ENCODE measurements around the gene FBXL16.
A peak's percentile ranks its signal among the peaks of the same experiment; 100 is the strongest.
"Not testable (repeated sequence)": the region's sequence is repeated elsewhere in the genome, so short reads cannot be mapped to it uniquely, and the experiment has no call there.

Gene FBXL16

GRCh38 chr16:721765-722540 is 16.4 kb upstream of the FBXL16 start:
- no peak for DNase-seq

GRCh38 chr16:720990-721764 is 15.6 kb upstream of the FBXL16 start, which contains the start of gene ANTKMT:
Gene ANTKMT (plus strand): TSS chr16:721146. CDS start chr16:721275, 129 bp downstream.
- peak; percentile 45 for DNase-seq

GRCh38 chr16:720447-720989 is 14.9 kb upstream of the FBXL16 start:
- DNase-seq: no peak

- DNase-seq: no peak
Measured at GRCh38 chr16:719815-720446, 14.3 kb upstream of the FBXL16 start.

GRCh38 chr16:718922-719321 is 13.3 kb upstream of the FBXL16 start:
- no peak for DNase-seq

GRCh38 chr16:718389-718788 is 12.8 kb upstream of the FBXL16 start:
- DNase-seq: no peak

- no peak for DNase-seq
Measured at GRCh38 chr16:717450-718245, 12.0 kb upstream of the FBXL16 start.

- DNase-seq: no peak
Measured at GRCh38 chr16:716768-717325, 11.2 kb upstream of the FBXL16 start.

- DNase-seq: no peak
Measured at GRCh38 chr16:716200-716568, 10.6 kb upstream of the FBXL16 start.

- DNase-seq: no peak
Measured at GRCh38 chr16:715477-716199, 10.0 kb upstream of the FBXL16 start.

GRCh38 chr16:714558-715476 is 9.2 kb upstream of the FBXL16 start, which contains the start of gene METRN:
Gene METRN (plus strand): TSS chr16:715118. CDS start chr16:715290, 172 bp downstream.
- peak; percentile 84 for DNase-seq

- DNase-seq: no peak
Measured at GRCh38 chr16:714079-714478, 8.5 kb upstream of the FBXL16 start.

- not testable (repeated sequence) for DNase-seq
Measured at GRCh38 chr16:712740-713250, 7.2 kb upstream of the FBXL16 start.

- peak; percentile 67 for DNase-seq
Measured at GRCh38 chr16:711548-712320, 6.1 kb upstream of the FBXL16 start.

GRCh38 chr16:711084-711483 is 5.5 kb upstream of the FBXL16 start:
- DNase-seq: no peak

GRCh38 chr16:710500-711075 is 5.0 kb upstream of the FBXL16 start:
- no peak for DNase-seq

- DNase-seq: no peak
Measured at GRCh38 chr16:709566-710499, 4.2 kb upstream of the FBXL16 start.

GRCh38 chr16:708959-709358 is 3.4 kb upstream of the FBXL16 start:
- no peak for DNase-seq
